GM19043 (cell line): ENCODE measurements around the gene LIMA1.
"Not testable (repeated sequence)": the region's sequence is repeated elsewhere in the genome, so short reads cannot be mapped to it uniquely, and the experiment has no call there.

Source experiments
- ATAC-seq: cut with Tn5 transposase; IDR thresholded peaks from one replicate; pipeline ENCODE4 v1.9.1; 2021; ENCODE audit warnings: low read depth; ENCODE audit not compliant: unreplicated experiment

LIMA1 gene

DNA sequence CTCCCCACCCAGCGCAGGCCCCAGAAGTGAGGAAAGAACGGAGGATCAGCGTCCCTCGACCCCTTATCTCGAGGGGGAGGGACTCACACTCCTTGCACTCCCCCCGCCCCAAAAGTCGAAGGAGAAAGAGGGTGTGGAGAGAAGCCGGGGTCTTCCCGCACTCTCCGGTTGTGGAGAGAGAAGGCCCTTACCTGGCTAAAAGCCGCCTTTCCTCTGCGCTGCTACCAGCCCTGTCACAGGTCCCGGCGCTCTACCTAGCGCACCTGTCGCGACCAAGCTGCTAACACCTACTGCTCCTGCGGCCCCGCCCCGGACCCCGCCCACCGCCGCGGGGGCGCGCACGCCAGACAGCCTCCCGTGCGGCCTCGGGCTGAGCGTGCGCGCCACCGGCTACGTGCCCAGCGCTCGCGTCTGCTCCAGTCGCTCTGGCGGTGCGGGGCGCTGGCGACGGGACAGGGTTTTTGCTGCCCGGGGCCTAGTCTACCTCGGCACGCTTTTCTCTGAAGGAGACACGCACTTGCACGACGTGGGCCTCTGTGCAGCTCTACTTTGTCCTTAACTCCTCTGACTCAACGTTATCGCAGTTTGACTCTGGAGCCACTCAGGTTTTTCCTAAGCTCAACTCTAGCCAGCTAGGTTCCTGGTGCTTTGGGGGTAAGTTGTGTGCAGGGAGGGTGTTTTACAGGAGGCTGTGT lies at the start of gene LIMA1:
Gene LIMA1, minus strand, starts transcription at position 292 of the 695 bp plus-strand sequence. CDS start 34,769 bp downstream, outside the sequence.
- ATAC-seq: peak; percentile 87

DNA sequence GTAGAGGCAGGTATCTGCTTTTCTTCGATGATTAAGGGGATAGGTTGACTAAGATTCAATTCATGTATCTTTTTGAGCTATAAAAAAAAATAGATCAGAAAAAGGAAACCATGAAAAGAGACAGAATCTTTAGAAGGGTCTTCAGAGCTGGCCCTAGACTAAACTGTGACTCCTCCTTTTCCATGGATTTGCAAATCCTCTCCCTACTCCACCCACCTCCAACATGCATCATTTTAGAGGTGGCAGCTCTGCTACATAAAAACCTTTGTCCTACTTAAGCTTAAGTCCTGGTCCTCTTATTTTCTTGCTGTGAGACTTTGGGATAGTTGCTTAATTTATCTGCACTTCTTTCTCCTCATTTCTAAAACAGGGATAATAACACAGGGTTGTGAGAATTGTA lies 48.4 kb upstream of the LIMA1 start:
- ATAC-seq: no peak

DNA sequence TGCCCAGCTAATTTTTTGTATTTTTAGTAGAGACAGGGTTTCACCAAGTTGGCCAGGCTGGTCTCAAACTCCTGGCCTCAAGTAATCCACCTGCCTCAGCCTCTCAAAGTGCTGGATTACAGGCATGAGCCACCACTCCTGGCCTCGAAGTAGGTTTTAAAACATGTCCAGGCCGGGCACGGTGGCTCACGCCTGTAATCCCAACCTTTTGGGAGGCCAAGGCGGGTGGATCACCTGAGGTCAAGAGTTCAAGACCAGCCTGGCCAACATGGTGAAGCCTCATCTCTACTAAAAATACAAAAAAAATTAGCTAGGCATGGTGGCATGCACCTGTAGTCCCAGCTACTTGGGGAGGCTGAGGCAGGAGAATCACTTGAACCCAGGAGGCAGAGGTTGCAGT lies 45.3 kb upstream of the LIMA1 start:
- not testable (repeated sequence) for ATAC-seq

DNA sequence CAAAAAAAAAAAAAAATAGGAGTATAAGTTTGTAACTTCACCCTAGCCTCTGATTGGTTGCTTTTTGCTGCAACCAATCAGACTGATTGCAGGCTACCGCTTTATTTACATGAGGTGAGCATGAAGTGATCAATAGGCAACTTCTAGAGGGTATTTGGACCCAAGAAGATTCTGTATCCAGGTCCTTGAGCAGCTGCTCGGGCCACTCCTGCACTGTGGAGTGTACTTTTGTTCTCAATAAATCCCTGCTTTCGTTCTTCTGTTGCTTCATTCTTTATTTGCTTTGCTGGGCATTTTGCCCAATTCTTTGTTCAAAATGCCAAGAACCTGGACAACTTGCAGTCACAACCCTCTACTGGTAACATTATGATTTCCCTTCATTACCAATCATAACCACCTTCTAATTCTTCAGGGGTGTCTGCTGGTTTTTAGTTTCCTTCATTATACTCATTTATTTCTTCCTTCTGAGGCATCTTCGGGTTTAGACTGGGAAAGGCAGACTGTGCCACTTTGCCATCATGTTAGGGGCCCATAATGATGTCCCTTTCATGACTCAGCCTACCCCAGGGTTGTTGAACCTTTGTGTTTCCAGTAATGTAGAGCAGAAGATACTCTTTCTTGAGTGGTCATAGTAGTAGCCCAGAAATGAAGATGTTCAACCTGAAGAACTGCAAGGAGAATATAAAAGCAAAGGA lies 43.4 kb upstream of the LIMA1 start:
- ATAC-seq: no peak

DNA sequence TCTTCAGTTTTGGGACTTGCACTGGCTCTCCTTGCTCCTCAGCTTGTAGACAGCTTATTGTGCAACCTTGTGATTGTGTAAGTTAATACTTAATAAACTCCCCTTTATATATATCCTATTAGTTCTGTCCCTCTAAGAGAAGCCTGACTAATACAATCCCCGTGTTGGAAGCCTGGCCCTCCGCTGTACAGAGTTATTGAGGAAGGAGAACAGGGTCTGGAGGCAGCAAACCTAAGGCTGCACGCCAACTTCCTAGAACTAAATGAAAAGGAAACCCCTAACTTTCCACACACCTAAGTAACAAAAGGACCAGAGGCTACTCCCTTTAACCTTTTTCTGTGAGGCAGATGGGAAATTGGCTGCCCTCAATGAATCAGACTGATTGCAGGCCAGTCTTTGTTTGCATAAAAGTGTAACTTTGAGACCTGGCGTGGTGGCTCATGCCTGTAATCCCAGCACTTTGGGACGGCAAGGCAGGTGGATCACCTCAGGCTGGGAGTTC lies 42.6 kb upstream of the LIMA1 start:
- ATAC-seq: no peak

DNA sequence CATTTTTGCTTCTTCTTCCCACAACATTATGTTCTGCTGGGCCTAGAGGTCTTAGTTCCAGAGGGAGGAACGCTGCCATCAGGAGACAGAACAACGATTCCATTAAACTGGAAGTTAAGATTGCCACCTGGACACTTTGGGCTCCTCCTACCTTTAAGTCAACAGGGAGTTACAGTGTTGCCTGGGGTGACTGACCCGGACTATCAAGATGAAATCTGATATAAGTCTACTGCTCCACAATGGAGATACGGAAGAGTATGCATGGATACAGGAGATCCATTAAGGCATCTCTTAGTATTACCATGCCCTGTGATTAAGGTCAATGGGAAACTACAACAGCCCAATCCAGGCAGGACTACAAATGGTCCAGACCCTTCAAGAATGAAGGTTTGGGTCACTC lies 41.5 kb upstream of the LIMA1 start:
- not testable (repeated sequence) for ATAC-seq

DNA sequence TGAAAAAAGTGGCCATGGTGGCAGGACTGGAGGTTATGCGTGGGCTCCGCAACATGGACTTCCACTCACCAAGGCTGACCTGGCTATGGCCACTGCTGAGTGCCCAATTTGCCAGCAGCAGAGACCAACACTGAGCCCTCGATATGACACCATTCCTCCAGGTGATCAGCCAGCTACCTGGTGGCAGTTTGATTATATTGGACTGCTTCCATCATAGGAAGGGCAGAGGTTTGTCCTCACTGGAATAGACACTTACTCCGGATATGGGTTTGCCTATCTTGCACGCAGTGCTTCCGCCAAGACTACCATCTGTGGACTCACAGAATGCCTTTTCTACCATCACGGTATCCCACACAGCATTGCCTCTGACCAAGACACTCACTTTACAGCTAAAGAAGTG lies 40.8 kb upstream of the LIMA1 start:
- not testable (repeated sequence) for ATAC-seq

DNA sequence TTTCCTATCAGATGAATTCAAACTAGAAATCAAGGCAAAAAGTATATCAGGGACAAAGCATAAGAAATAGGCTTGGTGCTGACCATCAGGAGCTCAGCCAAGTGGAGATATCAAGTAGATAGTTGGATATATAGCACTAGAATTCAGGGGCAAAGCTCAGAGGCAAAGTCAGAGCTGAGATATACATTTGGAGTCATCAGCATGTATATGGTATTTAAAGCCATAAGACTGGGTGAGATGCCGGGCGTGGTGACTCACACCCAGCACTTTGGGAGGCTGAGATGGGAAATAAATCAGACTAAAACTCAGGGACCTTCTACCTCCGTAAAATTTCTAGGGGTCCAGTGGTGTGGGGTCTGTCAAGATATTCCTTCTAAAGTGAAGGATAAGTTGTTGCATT lies 38.9 kb upstream of the LIMA1 start:
- no peak for ATAC-seq

DNA sequence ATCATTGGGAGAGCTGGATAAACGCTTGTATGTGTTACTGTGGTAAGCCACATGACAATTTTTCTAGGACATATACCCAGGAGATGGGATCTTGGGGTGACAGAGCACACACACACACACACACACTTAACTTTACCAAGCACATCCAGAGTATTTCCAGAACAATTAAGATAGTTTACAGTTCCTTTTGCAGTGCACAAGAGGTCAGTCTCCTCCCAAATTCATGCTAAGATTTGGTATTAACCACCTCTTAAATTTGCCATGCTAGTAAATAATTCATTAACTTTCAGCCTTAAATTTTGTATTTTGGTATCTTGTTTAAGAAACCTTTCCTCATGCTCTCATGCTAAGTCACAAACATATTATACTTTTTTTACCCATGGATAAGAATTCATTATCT lies 33.9 kb upstream of the LIMA1 start:
- no peak for ATAC-seq

DNA sequence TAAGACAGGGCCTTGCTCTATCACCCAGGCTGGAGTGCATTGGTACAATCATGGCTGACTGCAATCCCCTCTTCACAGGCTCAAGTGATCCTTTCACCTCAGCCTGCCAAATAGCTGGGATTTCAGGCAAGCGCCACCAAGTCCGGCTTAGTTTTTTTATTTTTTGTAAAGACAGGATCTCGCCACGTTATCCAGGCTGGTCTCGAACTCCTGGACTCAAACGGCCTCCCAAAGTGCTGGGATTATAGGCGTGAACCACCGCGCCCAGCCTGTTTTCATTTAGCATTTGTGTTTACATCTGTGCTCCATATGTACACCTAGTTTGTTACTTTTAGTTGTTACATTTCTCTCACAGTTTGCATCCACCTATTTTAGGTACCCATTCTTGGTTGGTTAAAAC lies 32.5 kb upstream of the LIMA1 start:
- no peak for ATAC-seq

DNA sequence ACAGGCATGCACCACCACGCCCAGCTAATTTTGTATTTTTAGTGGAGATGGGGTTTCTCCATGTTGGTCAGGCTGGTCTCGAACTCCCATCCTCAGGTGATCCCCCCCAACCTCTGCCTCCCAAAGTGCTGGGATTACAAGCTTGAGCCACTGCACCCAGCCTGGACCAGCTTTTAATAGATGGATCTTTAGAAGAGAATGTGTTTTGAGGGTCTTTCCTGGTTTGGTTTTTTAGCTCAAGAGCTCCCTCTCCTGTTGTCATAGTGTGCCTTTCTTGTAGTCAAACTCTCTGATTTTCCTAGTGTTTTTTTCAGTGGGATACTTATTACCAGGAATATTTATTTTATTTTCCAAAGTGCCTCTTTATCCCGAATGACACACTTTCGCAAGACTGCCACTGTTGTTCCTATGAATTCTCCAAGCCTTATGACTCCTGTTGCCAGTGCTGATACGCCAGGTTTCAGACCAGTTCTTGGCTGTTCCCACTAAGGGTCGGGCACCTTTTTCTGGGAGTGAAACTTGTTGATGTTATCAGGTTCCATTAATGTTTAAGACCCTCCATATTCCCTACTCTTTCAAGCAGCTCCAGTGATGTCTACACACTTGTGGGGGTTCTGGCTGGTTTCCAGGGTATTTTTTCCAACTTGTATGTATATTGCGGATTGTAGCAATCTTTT lies 31.5 kb upstream of the LIMA1 start:
- no peak for ATAC-seq

DNA sequence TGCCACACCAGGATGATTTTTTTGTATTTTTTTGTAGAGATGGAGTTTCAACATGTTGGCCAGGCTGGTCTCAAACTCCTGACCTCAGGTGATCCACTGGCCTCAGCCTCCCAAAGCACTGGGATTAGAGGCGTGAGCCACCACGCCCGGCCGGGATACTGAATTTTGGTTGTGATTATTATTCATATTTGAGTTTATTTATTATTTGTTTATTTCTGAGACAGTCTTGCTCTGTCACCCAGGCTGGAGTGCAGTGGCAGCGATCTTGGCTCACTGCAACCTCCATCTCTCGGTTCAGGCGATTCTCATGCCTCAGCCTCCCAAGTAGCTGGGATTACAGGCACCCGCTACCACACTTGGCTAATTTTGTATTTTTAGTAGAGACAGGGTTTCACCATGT lies 30.7 kb upstream of the LIMA1 start:
- ATAC-seq: not testable (repeated sequence)

DNA sequence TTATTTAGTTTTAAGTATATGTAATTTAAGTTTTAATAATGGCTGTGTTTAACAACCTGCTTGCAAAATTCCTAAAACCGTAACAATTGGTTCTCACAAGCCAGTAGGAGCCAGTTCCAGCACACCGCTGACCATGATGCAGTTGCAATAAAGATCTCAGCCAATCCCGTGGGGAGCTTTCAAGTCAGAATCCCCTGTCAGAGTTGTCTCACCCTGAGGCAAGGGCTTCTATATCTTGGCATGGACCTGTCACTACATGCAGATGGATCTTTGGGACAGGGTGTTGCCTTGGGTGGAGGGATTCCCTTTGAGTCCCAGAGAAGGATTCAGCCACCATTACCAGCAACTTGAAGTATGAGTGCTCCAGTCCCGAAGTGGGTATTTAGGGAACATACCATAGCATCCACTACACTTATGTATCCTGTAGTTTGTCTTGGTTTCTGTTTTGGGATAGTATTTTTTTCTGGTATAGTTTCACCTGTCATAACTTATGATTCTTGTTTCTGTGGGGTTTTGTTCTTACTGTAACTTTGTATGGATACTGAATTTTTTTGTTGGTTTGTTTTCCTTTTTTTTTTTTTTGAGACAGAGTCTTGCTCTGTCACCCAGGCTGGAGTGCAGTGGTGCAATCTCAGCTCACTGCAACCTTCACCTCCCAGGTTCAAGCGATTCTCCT lies 30.1 kb upstream of the LIMA1 start:
- ATAC-seq: no peak

DNA sequence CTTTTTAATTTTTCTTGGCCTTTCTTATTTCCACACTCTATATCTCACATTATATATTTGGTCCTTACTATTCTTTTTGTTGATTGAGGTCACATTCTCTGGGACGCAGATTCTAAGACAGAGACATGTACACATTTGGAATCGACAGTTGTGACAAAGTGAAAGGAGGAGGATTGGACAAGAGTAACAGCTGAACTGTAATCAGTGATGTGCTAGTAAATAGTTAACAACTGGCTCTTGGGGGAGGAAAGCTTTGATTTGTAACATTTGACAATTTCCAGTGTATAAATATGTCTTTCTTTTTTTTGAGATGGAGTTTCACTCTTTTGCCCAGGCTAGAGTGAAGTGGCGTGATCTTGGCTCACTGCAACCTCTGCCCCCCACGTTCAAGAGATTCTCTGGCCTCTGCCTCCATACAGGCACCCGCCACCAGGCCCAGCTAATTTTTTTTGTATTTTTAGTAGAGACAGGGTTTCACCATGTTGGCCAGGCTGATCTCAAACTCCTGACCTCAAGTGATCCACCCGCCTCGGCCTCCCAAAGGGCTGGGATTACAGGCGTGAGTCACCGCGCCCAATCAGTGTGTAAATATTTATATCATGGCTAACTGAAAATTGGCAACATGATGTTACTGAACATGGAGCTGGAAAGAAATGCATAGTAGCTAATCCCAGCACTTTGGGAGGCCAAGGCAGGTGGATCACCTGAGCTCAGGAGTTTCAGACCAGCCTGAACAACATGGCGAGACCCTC lies 28.7 kb upstream of the LIMA1 start:
- ATAC-seq: not testable (repeated sequence)

DNA sequence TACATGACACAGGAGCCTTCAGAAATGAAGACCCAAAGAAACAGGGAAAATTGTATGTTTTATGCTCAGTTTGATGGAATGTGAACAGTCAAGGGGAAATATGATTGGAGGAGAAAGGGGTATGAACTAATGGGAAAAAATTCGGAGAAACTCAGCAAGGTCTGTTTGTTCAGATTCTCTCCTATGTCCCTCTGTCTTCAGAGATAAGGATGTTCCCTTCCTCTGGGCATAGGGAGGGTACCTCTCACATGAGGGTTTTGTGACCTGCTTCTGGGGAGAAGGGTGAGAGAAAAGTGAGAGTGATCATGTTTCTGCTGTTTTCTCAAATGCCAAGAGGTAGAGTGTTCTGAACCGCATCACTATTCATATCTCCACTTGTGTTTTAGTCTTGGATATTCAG lies 26.6 kb upstream of the LIMA1 start:
- no peak for ATAC-seq

DNA sequence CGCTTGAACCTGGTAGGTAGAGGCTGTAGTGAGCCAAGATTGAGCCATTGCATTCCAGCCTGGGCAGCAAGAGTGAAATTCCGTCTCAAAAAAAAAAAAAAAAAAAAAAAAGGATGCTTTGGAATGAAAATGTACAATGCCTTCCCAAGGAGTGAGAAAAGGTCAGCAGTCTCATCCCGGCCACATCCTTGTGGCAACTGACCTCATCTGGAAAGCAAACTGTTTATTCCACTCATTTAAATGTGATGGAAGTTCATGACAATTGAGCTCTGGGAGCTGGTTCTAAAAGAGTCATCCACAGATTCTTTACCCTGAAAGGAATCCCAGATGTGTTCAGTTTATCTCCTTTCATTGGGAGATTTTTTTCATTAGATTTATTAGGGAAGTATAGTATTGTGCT lies 19.4 kb upstream of the LIMA1 start:
- no peak for ATAC-seq

DNA sequence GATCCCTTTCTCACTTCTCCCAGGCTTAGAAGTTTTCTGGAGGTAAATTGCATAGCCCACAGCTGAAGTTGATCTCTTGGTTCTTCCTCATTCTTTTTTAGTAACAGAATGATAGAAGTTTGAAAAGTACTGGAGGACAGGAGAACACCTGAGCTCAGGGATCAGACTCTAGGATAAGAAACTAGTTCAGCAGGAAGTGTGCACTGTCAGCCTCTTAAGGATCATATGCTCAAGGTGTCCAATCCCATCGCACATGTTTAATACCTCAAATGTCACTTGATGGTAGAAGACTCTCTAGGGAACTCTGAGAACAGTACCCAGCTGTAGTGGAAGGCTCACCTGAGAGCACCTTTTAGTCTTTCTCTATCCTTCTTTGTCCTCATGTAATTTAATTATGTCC lies 14.7 kb upstream of the LIMA1 start:
- no peak for ATAC-seq

DNA sequence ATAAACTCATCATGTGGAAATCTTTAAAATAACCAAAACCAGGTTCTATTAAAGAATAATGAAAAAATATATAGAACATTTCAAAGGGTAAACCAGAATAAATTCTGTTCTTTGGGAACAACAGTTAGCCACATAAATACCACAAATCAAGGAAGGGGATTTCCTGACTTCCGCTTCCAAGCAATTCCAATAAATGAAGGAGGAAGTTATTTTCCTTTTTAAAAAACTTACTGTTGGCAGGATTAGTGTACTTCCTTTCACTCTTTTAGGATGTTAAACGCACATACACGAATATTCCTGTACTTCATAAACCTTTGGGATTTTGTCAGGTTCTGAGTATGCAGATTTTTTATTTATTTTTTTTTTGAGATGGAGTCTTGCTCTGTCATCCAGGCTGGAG lies 13.7 kb upstream of the LIMA1 start:
- no peak for ATAC-seq

DNA sequence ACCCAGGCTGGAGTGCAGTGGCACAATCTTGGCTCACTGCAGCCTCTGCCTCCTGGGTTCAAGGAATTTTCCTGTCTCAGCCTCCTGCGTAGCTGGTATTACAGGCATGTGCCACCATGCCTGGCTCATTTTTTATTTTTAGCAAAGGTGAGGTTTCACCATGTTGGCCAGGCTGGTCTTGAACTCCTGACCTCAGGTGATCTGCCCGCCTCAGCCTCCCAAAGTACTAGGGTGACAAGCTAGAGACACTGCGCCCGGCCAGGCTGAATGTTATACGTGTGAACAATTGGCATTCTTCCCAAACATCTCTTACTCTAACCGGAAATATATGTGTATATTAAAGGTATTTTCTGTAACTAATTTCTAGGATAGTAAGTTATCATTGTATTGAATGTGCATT lies 13.2 kb upstream of the LIMA1 start:
- no peak for ATAC-seq

DNA sequence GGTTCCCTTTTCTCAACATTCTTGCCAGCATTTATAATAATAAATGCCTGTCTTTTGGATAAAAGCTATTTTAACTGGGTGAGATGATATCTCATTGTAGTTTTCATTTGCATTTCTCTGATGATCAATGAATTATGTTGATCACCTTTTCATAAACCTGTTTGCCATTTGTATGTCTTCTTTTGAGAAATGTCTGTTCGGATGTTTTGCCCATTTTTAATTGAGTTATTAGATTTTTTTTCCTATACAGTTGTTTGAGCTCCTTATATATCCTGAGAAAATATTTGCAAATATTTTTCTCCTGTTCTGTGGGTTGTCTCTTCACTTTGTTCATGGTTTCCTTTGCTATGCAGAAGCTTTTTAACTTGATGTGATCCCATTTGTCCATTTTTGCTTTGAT lies 8.1 kb upstream of the LIMA1 start:
- no peak for ATAC-seq
